HepG2 (cell line): ENCODE data around the gene C19orf85. TPM values are rescaled to one million over a fixed set of nuclear protein-coding genes. Genes with fewer than 3 reads are reported as not detected.

Source experiments
- CCDC6 ChIP-seq: sonication (generic); formaldehyde crosslinking; IDR thresholded peaks from 2 replicates; pipeline ENCODE4 v1.8.1; 2022; ENCODE audit warnings: mild to moderate bottlenecking, missing genetic modification reagents, moderate library complexity
- KMT2A ChIP-seq: sonication (generic); formaldehyde crosslinking; IDR thresholded peaks from 2 replicates; pipeline ENCODE4 v1.4.0; 2020; ENCODE audit warnings: missing genetic modification reagents
- MTA1 ChIP-seq: sonication (generic); formaldehyde crosslinking; IDR thresholded peaks from 2 replicates; pipeline ENCODE4 v1.4.0; 2020; ENCODE audit warnings: missing genetic modification reagents, mild to moderate bottlenecking, borderline replicate concordance
- NCOA1 ChIP-seq: sonication (generic); formaldehyde crosslinking; IDR thresholded peaks from 2 replicates; pipeline ENCODE4 v1.9.0; 2021; ENCODE audit warnings: missing genetic modification reagents
- PRPF4 ChIP-seq: fragments of 200-400 bp; formaldehyde crosslinking; IDR thresholded peaks from 2 replicates; pipeline ENCODE4 v1.6.1; 2016; ENCODE audit warnings: low read length, low read depth; ENCODE audit not compliant: poor library complexity, severe bottlenecking
- RBFOX2 ChIP-seq: fragments of 200-400 bp; formaldehyde crosslinking; IDR thresholded peaks from 2 replicates; pipeline ENCODE4 v1.6.1; 2017; ENCODE audit warnings: low read depth, mild to moderate bottlenecking, low read length
- SMAD3 ChIP-seq: sonication (generic); formaldehyde crosslinking; IDR thresholded peaks from 2 replicates; pipeline ENCODE4 v1.4.0; 2020; ENCODE audit warnings: missing genetic modification reagents
- SPEN ChIP-seq: sonication (generic); formaldehyde crosslinking; IDR thresholded peaks from 2 replicates; pipeline ENCODE4 v1.5.1; 2020; ENCODE audit warnings: low read depth, mild to moderate bottlenecking, missing genetic modification reagents
- YEATS4 ChIP-seq: sonication (generic); formaldehyde crosslinking; IDR thresholded peaks from 2 replicates; pipeline ENCODE4 v1.4.0; 2020; ENCODE audit warnings: missing genetic modification reagents, borderline replicate concordance
- ZBTB40 ChIP-seq, 2 experiments: fragments of 450-650 bp in 1 of 2; sonication (generic) in 1 of 2; formaldehyde crosslinking in 1 of 2; IDR thresholded peaks; 2 replicates each; pipeline versions ENCODE4 v1.6.1 to v1.8.0; 2016 to 2022; ENCODE audit warnings: antibody characterized with exemption in 1 of 2, mild to moderate bottlenecking in 1 of 2, missing genetic modification reagents in 1 of 2
- ZNF12 ChIP-seq: sonication (generic); formaldehyde crosslinking; IDR thresholded peaks from 2 replicates; pipeline ENCODE4 v1.5.0; 2020; ENCODE audit warnings: missing genetic modification reagents
- ZNF75D ChIP-seq: sonication (generic); formaldehyde crosslinking; IDR thresholded peaks from 2 replicates; pipeline ENCODE4 v1.8.1; 2023; ENCODE audit warnings: missing genetic modification reagents, mild to moderate bottlenecking, borderline replicate concordance
- ZNF878 ChIP-seq: sonication (generic); formaldehyde crosslinking; IDR thresholded peaks from 2 replicates; pipeline ENCODE4 v1.8.1; 2023; ENCODE audit warnings: mild to moderate bottlenecking, missing genetic modification reagents, moderate library complexity
- ZNF879 ChIP-seq: sonication (generic); formaldehyde crosslinking; IDR thresholded peaks from 2 replicates; pipeline ENCODE4 v1.8.1; 2023; ENCODE audit warnings: missing genetic modification reagents
- ZSCAN12 ChIP-seq: sonication (generic); formaldehyde crosslinking; IDR thresholded peaks from 2 replicates; pipeline ENCODE4 v1.9.0; 2021; ENCODE audit warnings: mild to moderate bottlenecking, missing genetic modification reagents
- polyA plus RNA-seq, 8 experiments: library from polyadenylated mRNA; depleted of rRNA in 3 of 8; stranded (reverse) in 7 of 8; unstranded in 1 of 8; fragments of >200 nt; fragmentation: Illumina TruSeq in 4 of 8; extraction: Trizol in 4 of 8; gene quantifications; 2 replicates each; pipeline versions ENCODE4 v1.2.1 to v1.2.3, GENCODE V29; 2011 to 2016; ENCODE audit warnings: low read depth in 4 of 8, missing spikeins in 1 of 8, mixed read lengths in 1 of 8; ENCODE audit not compliant: insufficient read depth in 1 of 8
- total RNA-seq, 5 experiments: library from RNA; depleted of rRNA; stranded (reverse); fragments of >200 nt; fragmentation: Illumina TruSeq; extraction: Trizol; gene quantifications; 2 replicates each; pipeline ENCODE4 v1.2.3, GENCODE V29; 2016; ENCODE audit warnings: low read depth in 1 of 5
- TF ChIP-seq, protein P1 (sequence below): sonication (generic); formaldehyde crosslinking; IDR thresholded peaks from 2 replicates; pipeline ENCODE4 v1.5.1; 2020; ENCODE audit warnings: missing genetic modification reagents, mild to moderate bottlenecking, borderline replicate concordance
- TF ChIP-seq, protein P2 (sequence below): sonication (generic); formaldehyde crosslinking; IDR thresholded peaks from 2 replicates; pipeline ENCODE4 v1.4.0; 2020; ENCODE audit warnings: missing genetic modification reagents
- TF ChIP-seq, protein P3 (sequence below): IDR thresholded peaks from 2 replicates; pipeline ENCODE4 v1.6.1; 2016; ENCODE audit warnings: missing genetic modification reagents, missing compliant biosample characterization

C19orf85 gene
- total and polyA plus RNA-seq, 2 of the 13 experiments (the other 11 are each of a cell fraction or from before 2014, with no cell fraction given): not detected

- TF ChIP-seq ZNF879 (CRISPR knock-in tag): no peak
- no peak for TF ChIP-seq ZBTB40 (IDR thresholded peaks at IDR 0.05)
- TF ChIP-seq ZBTB40 (CRISPR knock-in tag; IDR thresholded peaks at IDR 0.05): no peak; the same call in 1 of the 2 replicates
- no peak for TF ChIP-seq ZNF75D
- no peak for TF ChIP-seq NCOA1 (CRISPR knock-in tag)
- TF ChIP-seq, protein P1, sequence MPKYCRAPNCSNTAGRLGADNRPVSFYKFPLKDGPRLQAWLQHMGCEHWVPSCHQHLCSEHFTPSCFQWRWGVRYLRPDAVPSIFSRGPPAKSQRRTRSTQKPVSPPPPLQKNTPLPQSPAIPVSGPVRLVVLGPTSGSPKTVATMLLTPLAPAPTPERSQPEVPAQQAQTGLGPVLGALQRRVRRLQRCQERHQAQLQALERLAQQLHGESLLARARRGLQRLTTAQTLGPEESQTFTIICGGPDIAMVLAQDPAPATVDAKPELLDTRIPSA (CRISPR knock-in tag): 0 out of 2 replicates have a peak, but pooled peaks have one; percentile 42
- no peak for TF ChIP-seq KMT2A
- no peak for TF ChIP-seq PRPF4
- TF ChIP-seq ZNF12 (CRISPR knock-in tag): no peak
- no peak for TF ChIP-seq CCDC6 (CRISPR knock-in tag)
- TF ChIP-seq, protein P2, sequence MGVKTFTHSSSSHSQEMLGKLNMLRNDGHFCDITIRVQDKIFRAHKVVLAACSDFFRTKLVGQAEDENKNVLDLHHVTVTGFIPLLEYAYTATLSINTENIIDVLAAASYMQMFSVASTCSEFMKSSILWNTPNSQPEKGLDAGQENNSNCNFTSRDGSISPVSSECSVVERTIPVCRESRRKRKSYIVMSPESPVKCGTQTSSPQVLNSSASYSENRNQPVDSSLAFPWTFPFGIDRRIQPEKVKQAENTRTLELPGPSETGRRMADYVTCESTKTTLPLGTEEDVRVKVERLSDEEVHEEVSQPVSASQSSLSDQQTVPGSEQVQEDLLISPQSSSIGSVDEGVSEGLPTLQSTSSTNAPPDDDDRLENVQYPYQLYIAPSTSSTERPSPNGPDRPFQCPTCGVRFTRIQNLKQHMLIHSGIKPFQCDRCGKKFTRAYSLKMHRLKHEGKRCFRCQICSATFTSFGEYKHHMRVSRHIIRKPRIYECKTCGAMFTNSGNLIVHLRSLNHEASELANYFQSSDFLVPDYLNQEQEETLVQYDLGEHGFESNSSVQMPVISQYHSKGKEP (CRISPR knock-in tag): no peak
- peak; percentile 40; the same call in 1 of the 2 replicates for TF ChIP-seq MTA1
- TF ChIP-seq, protein P3, sequence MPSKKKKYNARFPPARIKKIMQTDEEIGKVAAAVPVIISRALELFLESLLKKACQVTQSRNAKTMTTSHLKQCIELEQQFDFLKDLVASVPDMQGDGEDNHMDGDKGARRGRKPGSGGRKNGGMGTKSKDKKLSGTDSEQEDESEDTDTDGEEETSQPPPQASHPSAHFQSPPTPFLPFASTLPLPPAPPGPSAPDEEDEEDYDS: peak; percentile 81
- TF ChIP-seq RBFOX2: peak; percentile 97
- TF ChIP-seq YEATS4: peak; percentile 75
- TF ChIP-seq SMAD3 (CRISPR knock-in tag): peak; percentile 55; the same call in 1 of the 2 replicates
- TF ChIP-seq SPEN (CRISPR knock-in tag): no peak
- 0 out of 2 replicates have a peak, but pooled peaks have one; percentile 34 for TF ChIP-seq ZSCAN12 (CRISPR knock-in tag)
- peak; percentile 29; the same call in 1 of the 2 replicates for TF ChIP-seq ZNF878 (CRISPR knock-in tag)
Measured at GRCh38 chr19:55461259-55461973, 3.1 kb downstream of the C19orf85 start, which contains the start of gene ISOC2 (continued).
